Thyroid gland (tissue), 4 donors: ENCODE measurements around the gene NUP62CL.

ENCODE experiments used
- POLR2A ChIP-seq, 2 donors: fragments of 450-650 bp; IDR thresholded peaks; one replicate each; pipeline ENCODE4 v1.6.1; 2017; ENCODE audit warnings: antibody characterized with exemption in 2 of 2, mild to moderate bottlenecking in 2 of 2, moderate library complexity in 1 of 2
- TF ChIP-seq, protein P1 (sequence below), 6 experiments: fragments of 200-600 bp in 3 of 6; fragments of 450-650 bp in 3 of 6; sonication (generic) in 3 of 6; IDR thresholded peaks; one replicate each; pipeline ENCODE4 v1.5.1; 2016 to 2019; ENCODE audit warnings: antibody characterized with exemption in 6 of 6, mild to moderate bottlenecking in 2 of 6, inconsistent platforms in 1 of 6, moderate library complexity in 1 of 6

DNA sequence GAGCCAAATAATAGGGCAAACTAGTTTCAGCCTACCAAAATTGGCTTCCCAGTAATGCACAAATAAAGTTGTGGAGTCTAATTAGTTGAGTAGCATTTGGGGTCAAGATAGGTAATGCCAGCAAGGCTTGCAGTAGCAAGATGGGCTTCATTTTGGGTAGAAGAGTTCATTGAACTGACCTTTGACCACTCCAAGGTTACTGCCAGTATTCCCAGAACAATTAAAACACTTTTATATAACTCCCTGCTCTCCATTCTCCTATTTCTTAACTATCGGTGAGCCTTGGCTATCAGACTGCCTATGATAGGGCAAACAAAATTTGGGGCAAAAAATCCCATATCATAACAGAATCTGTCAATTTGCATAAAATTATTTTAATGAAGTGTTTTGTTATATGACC, 7.2 kb upstream of the NUP62CL start:
- TF ChIP-seq, protein P1, sequence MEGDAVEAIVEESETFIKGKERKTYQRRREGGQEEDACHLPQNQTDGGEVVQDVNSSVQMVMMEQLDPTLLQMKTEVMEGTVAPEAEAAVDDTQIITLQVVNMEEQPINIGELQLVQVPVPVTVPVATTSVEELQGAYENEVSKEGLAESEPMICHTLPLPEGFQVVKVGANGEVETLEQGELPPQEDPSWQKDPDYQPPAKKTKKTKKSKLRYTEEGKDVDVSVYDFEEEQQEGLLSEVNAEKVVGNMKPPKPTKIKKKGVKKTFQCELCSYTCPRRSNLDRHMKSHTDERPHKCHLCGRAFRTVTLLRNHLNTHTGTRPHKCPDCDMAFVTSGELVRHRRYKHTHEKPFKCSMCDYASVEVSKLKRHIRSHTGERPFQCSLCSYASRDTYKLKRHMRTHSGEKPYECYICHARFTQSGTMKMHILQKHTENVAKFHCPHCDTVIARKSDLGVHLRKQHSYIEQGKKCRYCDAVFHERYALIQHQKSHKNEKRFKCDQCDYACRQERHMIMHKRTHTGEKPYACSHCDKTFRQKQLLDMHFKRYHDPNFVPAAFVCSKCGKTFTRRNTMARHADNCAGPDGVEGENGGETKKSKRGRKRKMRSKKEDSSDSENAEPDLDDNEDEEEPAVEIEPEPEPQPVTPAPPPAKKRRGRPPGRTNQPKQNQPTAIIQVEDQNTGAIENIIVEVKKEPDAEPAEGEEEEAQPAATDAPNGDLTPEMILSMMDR (IDR thresholded peaks at IDR 0.05): no peak
- TF ChIP-seq POLR2A (IDR thresholded peaks at IDR 0.05): no peak
